Colonic mucosa (tissue), 4 donors: ENCODE measurements around the gene ZBTB38. TPM values are rescaled to one million over a fixed set of nuclear protein-coding genes. Genes with fewer than 3 reads are reported as not detected.

Experiments used
- DNase-seq: peaks from one replicate; pipeline ENCODE4 v3.0.0-alpha.2; 2020
- H3K27ac ChIP-seq: fragments of 200-600 bp; one replicate; pipeline ENCODE4 v1.8.0; 2021
- H3K27me3 ChIP-seq: fragments of 200-600 bp; one replicate; pipeline ENCODE4 v1.8.0; 2021
- H3K36me3 ChIP-seq: fragments of 200-600 bp; one replicate; pipeline ENCODE4 v1.8.0; 2021
- H3K4me1 ChIP-seq: fragments of 200-600 bp; one replicate; pipeline ENCODE4 v1.8.0; 2021; ENCODE audit warnings: mild to moderate bottlenecking
- H3K4me3 ChIP-seq: fragments of 200-600 bp; one replicate; pipeline ENCODE4 v1.8.0; 2021
- H3K9ac ChIP-seq, 2 donors: one replicate each; pipeline ENCODE4 v1.7.0; 2013; ENCODE audit warnings: control low read depth in 2 of 2, low read depth in 2 of 2, low read length in 2 of 2
- H3K9me3 ChIP-seq: fragments of 200-600 bp; one replicate; pipeline ENCODE4 v1.8.0; 2021
- CTCF ChIP-seq: fragments of 200-600 bp; IDR thresholded peaks from one replicate; pipeline ENCODE4 v1.8.0; 2022; ENCODE audit warnings: antibody characterized with exemption, mild to moderate bottlenecking
- intact Hi-C: fragments of 100-400 bp; cut with DNase I; formaldehyde crosslinking; loops from one replicate; pipeline ENCODE4 v1.14.1; 2022
- total RNA-seq, 2 donors: library from RNA; stranded (reverse); fragmentation: NEBNext Ultra II Directional in 1 of 2; extraction: Animal tissue kit (Norgen Biotek cat#: 25700) in 1 of 2; gene quantifications; one replicate each; pipeline ENCODE4 v1.2.1, GENCODE V29; 2021
- donor health status: healthy.
- donor health status: DM: no; HTN: no; CAD: no.
- donor health status: DM: no; HTN: no; CAD: no.

The ZBTB38 gene
- total RNA-seq, 2 donors from 2014 or later = 95.5 to 112 TPM

GRCh38 chr3:141380279-141380678 lies 12.0 kb downstream of the ZBTB38 start:
- Histone ChIP-seq H3K27me3 (no peaks in the 10 kb centered on the region), H3K9me3 (no peaks in the 10 kb centered on the region), H3K4me1 (peaks cover 4% of the 10 kb centered on the region), H3K9ac (no peak overlapping the region), H3K27ac (no peak overlapping the region), H3K4me3 (no peak overlapping the region), H3K36me3 (no peaks in the 10 kb centered on the region)
- no peak for DNase-seq
- intact Hi-C loops = no loop called here
- no peak for TF ChIP-seq CTCF

GRCh38 chr3:141380987-141381386 lies 12.7 kb downstream of the ZBTB38 start:
- DNase-seq = no peak
- Histone ChIP-seq H3K9ac (no peak overlapping the region), H3K4me3 (no peak overlapping the region), H3K36me3 (no peaks in the 10 kb centered on the region), H3K9me3 (no peaks in the 10 kb centered on the region), H3K27me3 (no peaks in the 10 kb centered on the region), H3K4me1 (peaks cover 4% of the 10 kb centered on the region), H3K27ac (no peak overlapping the region)
- no peak for TF ChIP-seq CTCF
- intact Hi-C loops = no loop called here

- no peak for TF ChIP-seq CTCF
- Histone ChIP-seq H3K9ac (no peak overlapping the region), H3K27ac (no peak overlapping the region), H3K27me3 (no peaks in the 10 kb centered on the region), H3K4me1 (no peaks in the 10 kb centered on the region), H3K36me3 (no peaks in the 10 kb centered on the region), H3K9me3 (no peaks in the 10 kb centered on the region), H3K4me3 (no peak overlapping the region)
- intact Hi-C loops = no loop called here
- no peak for DNase-seq
Observed at GRCh38 chr3:141382571-141382970, 14.3 kb downstream of the ZBTB38 start.

GRCh38 chr3:141383555-141384129 lies 15.3 kb downstream of the ZBTB38 start:
- H3K4me3 ChIP-seq = no peak overlapping the region
- no peak overlapping the region for H3K9ac ChIP-seq

GRCh38 chr3:141384157-141384556 lies 15.9 kb downstream of the ZBTB38 start:
- DNase-seq = no peak
- no peaks in the 10 kb centered on the region for H3K9me3 ChIP-seq
- H3K27ac ChIP-seq = peak overlapping the region; percentile 19
- intact Hi-C loops = no loop called here
- H3K9ac ChIP-seq = no peak overlapping the region
- H3K4me1 ChIP-seq = no peaks in the 10 kb centered on the region
- H3K27me3 ChIP-seq = no peaks in the 10 kb centered on the region
- H3K4me3 ChIP-seq = no peak overlapping the region
- no peaks in the 10 kb centered on the region for H3K36me3 ChIP-seq
- TF ChIP-seq CTCF = no peak

More at GRCh38 chr3:141383555-141384129, 15.3 kb downstream of the ZBTB38 start:
- no peaks in the 10 kb centered on the region for H3K27me3 ChIP-seq
- no peak for DNase-seq
- intact Hi-C loops = no loop called here
- H3K9me3 ChIP-seq = no peaks in the 10 kb centered on the region
- TF ChIP-seq CTCF = no peak
- H3K36me3 ChIP-seq = no peaks in the 10 kb centered on the region
- peak overlapping the region; percentile 19 for H3K27ac ChIP-seq
- H3K4me1 ChIP-seq = no peaks in the 10 kb centered on the region
